ENCODE data around the gene FUBP3.

DNA sequence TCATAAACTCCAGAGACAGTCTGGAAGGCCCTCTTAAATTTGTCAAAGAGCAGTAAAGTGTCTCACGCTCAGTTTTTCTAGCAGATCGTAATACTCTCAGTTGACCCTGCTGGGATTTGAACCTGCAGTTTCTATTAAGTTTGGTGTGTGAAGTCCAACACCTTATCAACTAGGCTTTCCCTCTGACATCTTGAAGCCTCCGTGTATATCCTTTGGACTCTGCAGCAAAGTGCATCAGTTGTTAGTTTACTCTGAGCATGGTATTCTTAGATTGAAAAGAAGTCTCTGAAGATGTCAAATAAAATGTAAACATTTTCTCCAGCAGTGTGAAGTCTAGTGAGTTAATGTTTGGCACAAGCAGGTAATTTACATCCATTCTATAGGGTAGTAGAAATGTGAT lies 2.4 kb downstream of the FUBP3 start:
- no peak for TF ChIP-seq POLR2A (IDR thresholded peaks at IDR 0.05)
- TF ChIP-seq, protein P1, sequence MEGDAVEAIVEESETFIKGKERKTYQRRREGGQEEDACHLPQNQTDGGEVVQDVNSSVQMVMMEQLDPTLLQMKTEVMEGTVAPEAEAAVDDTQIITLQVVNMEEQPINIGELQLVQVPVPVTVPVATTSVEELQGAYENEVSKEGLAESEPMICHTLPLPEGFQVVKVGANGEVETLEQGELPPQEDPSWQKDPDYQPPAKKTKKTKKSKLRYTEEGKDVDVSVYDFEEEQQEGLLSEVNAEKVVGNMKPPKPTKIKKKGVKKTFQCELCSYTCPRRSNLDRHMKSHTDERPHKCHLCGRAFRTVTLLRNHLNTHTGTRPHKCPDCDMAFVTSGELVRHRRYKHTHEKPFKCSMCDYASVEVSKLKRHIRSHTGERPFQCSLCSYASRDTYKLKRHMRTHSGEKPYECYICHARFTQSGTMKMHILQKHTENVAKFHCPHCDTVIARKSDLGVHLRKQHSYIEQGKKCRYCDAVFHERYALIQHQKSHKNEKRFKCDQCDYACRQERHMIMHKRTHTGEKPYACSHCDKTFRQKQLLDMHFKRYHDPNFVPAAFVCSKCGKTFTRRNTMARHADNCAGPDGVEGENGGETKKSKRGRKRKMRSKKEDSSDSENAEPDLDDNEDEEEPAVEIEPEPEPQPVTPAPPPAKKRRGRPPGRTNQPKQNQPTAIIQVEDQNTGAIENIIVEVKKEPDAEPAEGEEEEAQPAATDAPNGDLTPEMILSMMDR (IDR thresholded peaks at IDR 0.05) = no peak
- TF ChIP-seq POLR2AphosphoS5 (IDR thresholded peaks at IDR 0.05) = no peak

All from upper lobe of left lung (tissue), 4 donors.